ENCODE data around the gene HS6ST1.

Gene HS6ST1

GRCh38 chr2:128310094-128310716 lies 8.5 kb downstream of the HS6ST1 start:
- DNase-seq = no peak

GRCh38 chr2:128309280-128310093 lies 9.2 kb downstream of the HS6ST1 start:
- DNase-seq = peak; percentile 84

- no peak for DNase-seq
Measured at GRCh38 chr2:128308889-128309279, 9.8 kb downstream of the HS6ST1 start.

- DNase-seq = no peak
Measured at GRCh38 chr2:128308284-128308731, 10.4 kb downstream of the HS6ST1 start.

- no peak for DNase-seq
Measured at GRCh38 chr2:128307595-128307994, 11.1 kb downstream of the HS6ST1 start.

- no peak for DNase-seq
Measured at GRCh38 chr2:128306931-128307460, 11.7 kb downstream of the HS6ST1 start.

GRCh38 chr2:128306081-128306930 lies 12.4 kb downstream of the HS6ST1 start:
- DNase-seq = peak; percentile 62

- peak; percentile 70 for DNase-seq
Measured at GRCh38 chr2:128305555-128306080, 13.1 kb downstream of the HS6ST1 start.

GRCh38 chr2:128304715-128305554 lies 13.7 kb downstream of the HS6ST1 start:
- peak; percentile 87 for DNase-seq

- no peak for DNase-seq
Measured at GRCh38 chr2:128304330-128304714, 14.3 kb downstream of the HS6ST1 start.

- no peak for DNase-seq
Measured at GRCh38 chr2:128303911-128304310, 14.8 kb downstream of the HS6ST1 start.

- no peak for DNase-seq
Measured at GRCh38 chr2:128303095-128303791, 15.4 kb downstream of the HS6ST1 start.

GRCh38 chr2:128302744-128303067 lies 16.0 kb downstream of the HS6ST1 start:
- no peak for DNase-seq

GRCh38 chr2:128302011-128302743 lies 16.5 kb downstream of the HS6ST1 start:
- no peak for DNase-seq

GRCh38 chr2:128301501-128301966 lies 17.1 kb downstream of the HS6ST1 start:
- DNase-seq = no peak

GRCh38 chr2:128301021-128301420 lies 17.6 kb downstream of the HS6ST1 start:
- DNase-seq = no peak

- no peak for DNase-seq
Measured at GRCh38 chr2:128300151-128301020, 18.3 kb downstream of the HS6ST1 start.

- no peak for DNase-seq
Measured at GRCh38 chr2:128299628-128300027, 19.0 kb downstream of the HS6ST1 start.

- DNase-seq = no peak
Measured at GRCh38 chr2:128298846-128299507, 19.7 kb downstream of the HS6ST1 start.

Data from eye (tissue), 1 donor.